ENCODE measurements around the gene CSGALNACT2. TPM values are rescaled to one million over a fixed set of nuclear protein-coding genes. Genes with fewer than 3 reads are reported as not detected.

The CSGALNACT2 gene
- total RNA-seq, 1 experiment from 2014 or later: 6.7 TPM

- Histone ChIP-seq H3K36me3 (no peaks in the 10 kb centered on the region), H3K9me3 (replicated peaks) (no peaks in the 10 kb centered on the region), H3K27me3 (replicated peaks) (no peaks in the 10 kb centered on the region), H3K4me3 (no peak overlapping the region), H3K4me1 (replicated peaks) (no peaks in the 10 kb centered on the region), H3K27ac (no peak overlapping the region)
- DNase-seq (ENCODE audit: low read depth in 1 of 2, low spot score in 2 of 2): no peak
These were observed 84.0 kb downstream of the CSGALNACT2 start for GRCh38 chr10:43222210-43222720.

- Histone ChIP-seq H3K27ac (no peak overlapping the region), H3K9me3 (replicated peaks) (no peaks in the 10 kb centered on the region), H3K36me3 (no peaks in the 10 kb centered on the region), H3K4me1 (replicated peaks) (no peaks in the 10 kb centered on the region), H3K4me3 (no peak overlapping the region), H3K27me3 (replicated peaks) (peaks cover 2% of the 10 kb centered on the region; the same call in 1 of the 2 replicates)
- DNase-seq (ENCODE audit: low read depth in 1 of 2, low spot score in 2 of 2): no peak
These were observed 84.8 kb downstream of the CSGALNACT2 start for GRCh38 chr10:43223056-43223455.

- no peak for DNase-seq (ENCODE audit: low read depth in 1 of 2, low spot score in 2 of 2)
- no peaks in the 10 kb centered on the region for H3K36me3 ChIP-seq
- peaks cover 15% of the 10 kb centered on the region for H3K27me3 ChIP-seq (replicated peaks)
- H3K27ac ChIP-seq: no peak overlapping the region
- no peaks in the 10 kb centered on the region for H3K9me3 ChIP-seq (replicated peaks)
- H3K4me1 ChIP-seq (replicated peaks): no peaks in the 10 kb centered on the region
- no peak overlapping the region for H3K4me3 ChIP-seq
These were observed 86.1 kb downstream of the CSGALNACT2 start for GRCh38 chr10:43224321-43224720.

- no peak overlapping the region for H3K4me3 ChIP-seq
- no peaks in the 10 kb centered on the region for H3K9me3 ChIP-seq (replicated peaks)
- peaks cover 22% of the 10 kb centered on the region for H3K27me3 ChIP-seq (replicated peaks)
- peak in 1 of 2 experiments; percentile 30 for DNase-seq (ENCODE audit: low read depth in 1 of 2, low spot score in 2 of 2)
- no peak overlapping the region for H3K27ac ChIP-seq
- H3K4me1 ChIP-seq (replicated peaks): no peaks in the 10 kb centered on the region
- H3K36me3 ChIP-seq: no peaks in the 10 kb centered on the region
These were observed 87.0 kb downstream of the CSGALNACT2 start for GRCh38 chr10:43225004-43225786.

- Histone ChIP-seq H3K27ac (no peak overlapping the region), H3K4me1 (replicated peaks) (no peaks in the 10 kb centered on the region), H3K36me3 (no peaks in the 10 kb centered on the region), H3K27me3 (replicated peaks) (peaks cover 26% of the 10 kb centered on the region), H3K9me3 (replicated peaks) (no peaks in the 10 kb centered on the region), H3K4me3 (no peak overlapping the region)
- DNase-seq (ENCODE audit: low read depth in 1 of 2, low spot score in 2 of 2): peak in 1 of 2 experiments; percentile 30
These were observed 87.5 kb downstream of the CSGALNACT2 start for GRCh38 chr10:43225787-43226153.

GRCh38 chr10:43226441-43226840 is 88.2 kb downstream of the CSGALNACT2 start:
- Histone ChIP-seq H3K27me3 (replicated peaks) (peaks cover 33% of the 10 kb centered on the region), H3K4me3 (no peak overlapping the region), H3K4me1 (replicated peaks) (no peaks in the 10 kb centered on the region), H3K36me3 (no peaks in the 10 kb centered on the region), H3K9me3 (replicated peaks) (no peaks in the 10 kb centered on the region), H3K27ac (no peak overlapping the region)
- DNase-seq (ENCODE audit: low read depth in 1 of 2, low spot score in 2 of 2): peak in 1 of 2 experiments; percentile 39

- Histone ChIP-seq H3K4me3 (no peak overlapping the region), H3K36me3 (no peaks in the 10 kb centered on the region), H3K27me3 (replicated peaks) (peaks cover 37% of the 10 kb centered on the region), H3K9me3 (replicated peaks) (no peaks in the 10 kb centered on the region), H3K27ac (no peak overlapping the region), H3K4me1 (replicated peaks) (no peaks in the 10 kb centered on the region)
- DNase-seq (ENCODE audit: low read depth in 1 of 2, low spot score in 2 of 2): peak in 1 of 2 experiments; percentile 25
These were observed 88.9 kb downstream of the CSGALNACT2 start for GRCh38 chr10:43226851-43227845.

- peaks cover 37% of the 10 kb centered on the region for H3K27me3 ChIP-seq (replicated peaks)
- H3K4me3 ChIP-seq: no peak overlapping the region
- no peaks in the 10 kb centered on the region for H3K36me3 ChIP-seq
- no peaks in the 10 kb centered on the region for H3K9me3 ChIP-seq (replicated peaks)
- no peaks in the 10 kb centered on the region for H3K4me1 ChIP-seq (replicated peaks)
- H3K27ac ChIP-seq: no peak overlapping the region
- peak in 1 of 2 experiments; percentile 39 for DNase-seq (ENCODE audit: low read depth in 1 of 2, low spot score in 2 of 2)
These were observed 89.9 kb downstream of the CSGALNACT2 start for GRCh38 chr10:43227911-43228782.

GRCh38 chr10:43228783-43229207 is 90.5 kb downstream of the CSGALNACT2 start:
- no peak for DNase-seq (ENCODE audit: low read depth in 1 of 2, low spot score in 2 of 2)
- H3K27ac ChIP-seq: no peak overlapping the region
- H3K4me3 ChIP-seq: no peak overlapping the region
- H3K27me3 ChIP-seq (replicated peaks): peaks cover 37% of the 10 kb centered on the region
- H3K36me3 ChIP-seq: no peaks in the 10 kb centered on the region
- no peaks in the 10 kb centered on the region for H3K9me3 ChIP-seq (replicated peaks)
- no peaks in the 10 kb centered on the region for H3K4me1 ChIP-seq (replicated peaks)

- no peaks in the 10 kb centered on the region for H3K36me3 ChIP-seq
- no peaks in the 10 kb centered on the region for H3K4me1 ChIP-seq (replicated peaks)
- peak in 1 of 2 experiments; percentile 39 for DNase-seq (ENCODE audit: low read depth in 1 of 2, low spot score in 2 of 2)
- H3K27ac ChIP-seq: no peak overlapping the region
- H3K27me3 ChIP-seq (replicated peaks): peaks cover 37% of the 10 kb centered on the region
- H3K9me3 ChIP-seq (replicated peaks): no peaks in the 10 kb centered on the region
- no peak overlapping the region for H3K4me3 ChIP-seq
These were observed 91.2 kb downstream of the CSGALNACT2 start for GRCh38 chr10:43229208-43230061.

- Histone ChIP-seq H3K4me3 (no peak overlapping the region), H3K36me3 (no peaks in the 10 kb centered on the region), H3K27ac (no peak overlapping the region), H3K4me1 (replicated peaks) (no peaks in the 10 kb centered on the region), H3K9me3 (replicated peaks) (no peaks in the 10 kb centered on the region), H3K27me3 (replicated peaks) (peaks cover 37% of the 10 kb centered on the region)
- peak in 1 of 2 experiments; percentile 38 for DNase-seq (ENCODE audit: low read depth in 1 of 2, low spot score in 2 of 2)
These were observed 92.1 kb downstream of the CSGALNACT2 start for GRCh38 chr10:43230101-43230908.
